HFFc6 (cell line): ENCODE measurements around the gene C22orf42. TPM values are rescaled to one million over a fixed set of nuclear protein-coding genes. Genes with fewer than 3 reads are reported as not detected.

ENCODE experiments used
- DNase-seq: peaks from one replicate; pipeline ENCODE4 v3.0.0-alpha.2; 2018
- H3K27ac Mint-ChIP-seq: 2 replicates; pipeline ENCODE4 v1.8.0; 2020; ENCODE audit warnings: mild to moderate bottlenecking, mixed read lengths
- H3K27me3 Mint-ChIP-seq: 2 replicates; pipeline ENCODE4 v1.8.0; 2021; ENCODE audit warnings: mild to moderate bottlenecking, moderate library complexity, mixed read lengths; ENCODE audit not compliant: insufficient read depth
- H3K36me3 Mint-ChIP-seq: 2 replicates; pipeline ENCODE4 v1.8.0; 2021; ENCODE audit warnings: low read depth, mixed read lengths
- H3K4me1 Mint-ChIP-seq: 2 replicates; pipeline ENCODE4 v1.8.0; 2020; ENCODE audit warnings: low read depth, mixed read lengths
- H3K4me3 Mint-ChIP-seq: 2 replicates; pipeline ENCODE4 v1.8.0; 2020; ENCODE audit warnings: mild to moderate bottlenecking, moderate library complexity, mixed read lengths
- H3K9me3 Mint-ChIP-seq: 2 replicates; pipeline ENCODE4 v1.8.0; 2020; ENCODE audit warnings: mild to moderate bottlenecking, mixed read lengths
- CTCF ChIP-seq: fragments of 200-600 bp; sonication (generic); IDR thresholded peaks from 2 replicates; pipeline ENCODE4 v1.5.0; 2021; ENCODE audit warnings: antibody characterized with exemption, mild to moderate bottlenecking
- total RNA-seq, 6 experiments: library from RNA; stranded (reverse); fragmentation: NEBNext Ultra II Directional; extraction: Animal tissue kit (Norgen Biotek cat#: 25700); gene quantifications; 2 replicates in 1 of 6; 3 replicates in 5 of 6; pipeline ENCODE4 v1.2.3, GENCODE V29; 2021

The C22orf42 gene
- total RNA-seq, 6 experiments from 2014 or later = not detected

- no peak for DNase-seq
- peaks cover 9% of the 10 kb centered on the region for H3K27me3 Mint-ChIP-seq
- H3K4me1 Mint-ChIP-seq = no peaks in the 10 kb centered on the region
- no peaks in the 10 kb centered on the region for H3K36me3 Mint-ChIP-seq
- H3K4me3 Mint-ChIP-seq = no peak overlapping the region
- TF ChIP-seq CTCF = no peak
- no peaks in the 10 kb centered on the region for H3K9me3 Mint-ChIP-seq
- H3K27ac Mint-ChIP-seq = no peak overlapping the region
Observed at GRCh38 chr22:32100711-32101110, 58.4 kb downstream of the C22orf42 start.

Other genes starting within 250 kb of the C22orf42 start
- 100 to 1,000 TPM; 127 to 194 (median 184) TPM for gene YWHAH, start 214.8 kb downstream of the C22orf42 start, total RNA-seq
- gene SLC5A1, start 116.0 kb downstream of the C22orf42 start, total RNA-seq = not detected
- not detected for gene RFPL2, start 45.8 kb upstream of the C22orf42 start, total RNA-seq
- not detected for gene SLC5A4, start 96.0 kb upstream of the C22orf42 start, total RNA-seq
- gene RFPL3, start 198.6 kb upstream of the C22orf42 start, total RNA-seq = not detected